Hematopoietic multipotent progenitor cell treated with erythropoietin and hydrocortisone succinate and interleukin-3 and kit ligand, for 6 days (in vitro differentiated cells): ENCODE data around the gene VIPR1.

Source experiments
- DNase-seq: peaks from one replicate; pipeline ENCODE4 v3.0.0-alpha.2; 2015

VIPR1 gene

DNA sequence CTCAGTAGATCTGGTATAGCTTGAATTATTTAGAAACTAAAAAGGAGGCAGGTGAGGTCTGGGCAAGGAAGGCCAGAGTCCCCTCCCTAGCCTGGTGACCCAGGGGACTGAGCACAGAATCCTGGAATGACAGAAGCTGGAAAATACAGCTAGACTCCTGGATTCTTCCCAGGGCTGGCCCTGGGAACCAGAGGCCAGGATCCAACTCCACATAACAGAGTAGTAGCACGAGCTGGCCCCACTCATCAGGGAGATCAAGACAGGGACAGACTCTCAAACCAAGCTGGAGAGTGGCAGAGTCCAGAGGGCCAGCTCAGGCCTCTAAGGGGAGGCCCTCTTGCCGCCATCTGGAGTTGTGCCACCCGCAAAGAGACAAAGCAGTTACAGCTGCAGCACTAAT lies 10.7 kb downstream of the VIPR1 start:
- no peak for DNase-seq

DNA sequence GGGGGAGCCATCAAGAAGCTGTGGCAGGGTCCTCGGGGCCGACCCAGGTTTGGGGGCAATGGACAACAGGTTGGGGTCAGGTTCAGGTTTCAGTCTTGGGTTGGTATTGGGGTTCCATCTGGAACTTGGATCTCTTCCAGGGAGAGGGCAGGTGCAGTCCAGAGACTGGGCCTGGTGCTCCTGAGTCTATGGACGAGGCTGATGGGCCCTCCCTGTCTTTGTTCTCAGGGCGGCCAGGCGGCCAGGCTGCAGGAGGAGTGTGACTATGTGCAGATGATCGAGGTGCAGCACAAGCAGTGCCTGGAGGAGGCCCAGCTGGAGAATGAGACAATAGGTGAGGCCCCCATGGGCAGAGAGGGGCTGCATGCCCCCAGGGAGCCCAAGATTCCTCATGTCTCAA lies 11.1 kb downstream of the VIPR1 start:
- DNase-seq: no peak

DNA sequence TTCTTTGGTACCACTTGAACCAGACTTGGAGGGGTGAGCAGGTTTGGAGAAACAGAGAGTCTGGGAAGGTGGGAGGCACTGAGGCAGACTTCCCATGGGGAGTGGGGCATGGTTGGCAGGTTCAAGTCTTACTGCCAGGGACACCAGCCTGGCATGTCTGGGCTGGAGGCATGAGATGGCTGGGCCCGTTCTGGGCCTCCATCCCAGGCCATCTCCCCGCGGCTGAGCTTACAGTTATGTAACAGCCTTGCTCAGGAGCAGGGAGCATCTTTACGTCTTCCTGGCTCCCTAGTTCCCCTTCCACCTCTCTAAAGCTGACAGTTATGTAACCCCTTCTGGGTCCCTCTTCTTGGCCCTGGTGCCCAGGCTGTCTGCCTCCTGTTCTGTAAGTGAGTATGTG lies 12.4 kb downstream of the VIPR1 start:
- no peak for DNase-seq

DNA sequence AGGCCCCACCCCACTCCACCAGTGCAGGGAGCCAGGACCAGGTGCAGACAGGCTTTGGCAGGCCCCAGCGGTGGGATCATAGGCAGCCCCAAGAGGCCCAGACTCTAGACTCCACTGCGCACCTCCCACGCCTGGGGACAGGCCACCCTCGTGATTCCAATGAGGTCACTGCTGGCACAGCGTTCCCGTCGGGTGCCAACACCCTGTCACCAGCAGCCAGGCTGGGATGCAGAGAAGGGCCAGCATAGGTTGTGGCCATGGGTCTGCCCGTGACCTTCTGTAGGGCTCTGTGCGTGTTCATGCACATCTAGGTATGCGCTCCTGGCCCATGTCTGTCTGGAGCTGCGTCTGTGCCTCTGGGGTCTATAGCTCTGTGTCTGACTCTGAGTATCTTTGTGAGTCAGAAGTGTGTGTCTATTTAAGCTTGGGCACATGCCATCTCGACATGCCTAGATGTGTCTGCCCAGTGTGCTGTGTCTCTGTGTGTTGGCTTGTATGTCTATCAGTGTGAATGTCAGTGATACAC lies 13.0 kb downstream of the VIPR1 start:
- DNase-seq: no peak

DNA sequence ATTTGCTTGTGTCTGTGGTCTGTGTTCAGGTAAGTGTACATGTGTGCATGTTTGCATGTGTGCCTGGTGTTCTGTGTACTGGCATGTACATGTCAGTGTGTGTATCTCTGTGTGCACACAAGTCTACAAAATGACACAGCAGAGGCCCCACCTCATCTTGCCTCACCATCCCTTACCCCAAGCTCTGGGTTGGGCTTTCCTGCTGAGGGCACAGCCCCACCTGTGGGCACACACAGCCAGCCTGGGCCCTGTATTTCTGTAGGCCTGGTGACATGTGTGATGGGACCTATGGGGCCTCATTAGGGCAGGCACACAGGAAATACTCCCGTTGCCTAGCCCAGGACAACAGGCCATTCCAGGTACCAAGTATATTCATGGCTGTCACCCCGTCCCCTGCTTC lies 13.5 kb downstream of the VIPR1 start:
- no peak for DNase-seq

DNA sequence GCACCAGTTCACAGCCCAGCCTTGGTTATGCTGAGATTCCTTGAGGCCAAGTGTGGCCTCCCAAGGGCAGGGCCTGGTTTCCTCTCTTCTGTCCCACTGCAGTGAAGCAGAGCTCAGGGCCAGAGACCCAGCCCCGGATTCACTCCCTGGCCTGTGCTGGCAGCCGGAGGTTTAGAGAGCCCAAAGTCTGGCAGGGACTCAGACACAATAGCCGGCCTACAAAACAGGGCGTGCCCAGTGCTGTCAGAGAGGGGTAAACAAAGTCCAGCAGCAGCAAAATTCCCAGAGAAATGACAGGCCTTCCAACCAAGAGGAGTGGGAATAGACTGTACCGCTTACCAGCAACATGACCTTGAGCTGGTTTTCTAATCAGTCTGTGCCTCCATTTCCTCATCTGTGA lies 14.0 kb downstream of the VIPR1 start:
- no peak for DNase-seq

DNA sequence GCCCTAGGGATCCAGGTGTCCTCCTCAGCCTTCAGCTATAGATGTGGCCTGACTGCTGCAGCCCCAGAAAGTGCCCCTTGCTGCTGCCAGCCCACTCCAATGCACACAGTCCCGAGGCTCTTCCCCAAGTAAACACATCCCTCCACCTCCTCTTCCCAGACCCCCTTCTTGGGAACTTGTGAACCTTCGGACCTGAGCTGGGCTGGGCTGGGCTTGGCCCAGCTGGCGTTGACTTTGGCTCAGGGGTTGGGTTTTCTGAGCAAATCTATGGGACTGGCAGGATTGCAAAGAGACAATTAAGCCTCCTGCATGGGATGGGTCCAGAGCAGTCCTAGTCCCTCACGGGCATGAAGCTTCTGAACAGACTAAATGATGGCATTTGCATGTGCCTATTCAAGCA lies 14.7 kb downstream of the VIPR1 start:
- no peak for DNase-seq

DNA sequence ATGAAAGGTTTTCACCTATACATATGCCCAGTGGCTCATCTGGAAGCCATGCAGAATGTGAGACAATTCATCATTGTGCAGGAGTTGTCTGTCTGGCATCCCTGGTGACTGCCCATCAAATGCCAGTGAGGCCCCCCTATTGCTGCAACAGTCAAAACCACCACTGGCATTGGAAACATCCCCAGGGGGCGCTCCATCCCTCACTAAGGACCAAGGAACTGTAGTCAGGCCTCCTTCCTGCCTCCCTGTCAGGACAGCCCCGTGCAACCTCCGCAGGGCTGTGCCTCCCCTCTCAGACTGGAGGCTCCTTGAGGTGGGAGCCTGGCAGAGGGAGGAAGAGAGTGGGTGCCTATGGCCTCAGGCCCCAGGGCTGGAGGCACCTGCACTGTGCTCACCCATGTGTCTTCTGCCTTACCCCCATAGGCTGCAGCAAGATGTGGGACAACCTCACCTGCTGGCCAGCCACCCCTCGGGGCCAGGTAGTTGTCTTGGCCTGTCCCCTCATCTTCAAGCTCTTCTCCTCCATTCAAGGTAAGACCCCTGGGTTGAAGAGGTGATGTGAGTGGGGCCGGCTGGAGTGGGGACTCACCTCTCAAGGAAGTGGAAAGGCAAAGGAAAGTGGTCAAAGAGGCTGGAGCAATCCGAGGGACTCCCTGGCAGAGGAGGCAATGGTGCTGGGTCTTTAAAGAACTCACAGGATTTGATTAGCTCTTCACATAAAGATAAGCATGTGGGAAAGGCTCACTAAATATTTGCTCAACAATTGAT lies 16.5 kb downstream of the VIPR1 start:
- peak; percentile 44 for DNase-seq

DNA sequence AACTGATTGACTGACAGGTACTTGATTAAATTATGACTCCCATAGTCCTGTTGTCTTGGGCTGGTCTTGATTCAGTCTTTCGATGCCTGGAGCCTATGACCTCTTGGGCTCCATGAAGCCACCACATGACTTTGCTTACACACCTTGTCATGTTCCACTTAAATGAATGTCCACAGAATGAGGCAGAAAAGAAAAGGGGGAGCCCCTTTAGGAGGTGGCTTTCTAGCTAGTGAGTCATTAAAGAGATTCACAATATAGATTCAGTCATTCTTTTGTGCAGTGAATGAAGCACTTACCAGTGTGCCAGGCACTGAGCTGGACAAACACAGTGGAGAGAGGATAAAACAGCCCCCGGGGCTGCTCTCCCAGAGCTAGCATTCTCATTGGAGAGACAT lies 17.1 kb downstream of the VIPR1 start:
- no peak for DNase-seq

DNA sequence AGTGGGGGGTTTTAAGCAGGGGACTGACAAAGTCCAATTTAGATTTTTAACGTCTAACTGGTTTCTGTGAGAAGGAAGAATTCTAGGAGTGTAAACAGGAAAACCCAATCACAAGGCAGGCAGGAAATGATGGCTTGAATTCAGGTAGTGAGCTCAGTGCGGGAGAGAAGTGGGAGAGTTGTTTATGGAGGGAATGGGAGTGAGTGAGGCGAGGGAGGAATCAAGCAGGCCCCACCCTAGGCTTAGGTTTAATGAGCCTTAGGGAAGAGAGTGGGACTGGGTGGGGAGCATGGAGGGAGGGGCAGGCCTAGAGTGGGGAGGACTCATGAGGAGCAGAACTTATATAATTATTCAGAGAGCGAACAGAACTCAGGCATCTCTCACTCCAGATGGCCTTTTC lies 17.9 kb downstream of the VIPR1 start:
- no peak for DNase-seq

DNA sequence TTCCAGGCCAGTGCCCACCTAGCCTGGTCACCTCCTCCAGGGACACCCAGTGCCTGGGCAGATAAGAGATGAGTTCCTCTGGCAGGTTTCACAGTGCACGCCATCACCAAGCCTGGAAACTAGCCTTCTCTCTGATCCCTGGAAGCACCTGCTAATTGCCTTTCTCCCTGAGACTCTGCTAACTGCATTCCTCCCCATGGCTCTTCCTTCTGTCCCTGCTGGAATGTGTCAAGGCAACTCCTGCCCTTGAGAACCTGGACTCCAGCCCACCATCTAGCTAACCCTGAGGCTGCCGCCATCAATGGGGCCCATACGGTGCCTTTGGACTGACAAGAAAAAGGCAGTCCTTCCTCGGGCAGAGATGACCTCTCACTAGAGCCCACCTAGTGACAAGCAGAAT lies 18.5 kb downstream of the VIPR1 start:
- DNase-seq: no peak

DNA sequence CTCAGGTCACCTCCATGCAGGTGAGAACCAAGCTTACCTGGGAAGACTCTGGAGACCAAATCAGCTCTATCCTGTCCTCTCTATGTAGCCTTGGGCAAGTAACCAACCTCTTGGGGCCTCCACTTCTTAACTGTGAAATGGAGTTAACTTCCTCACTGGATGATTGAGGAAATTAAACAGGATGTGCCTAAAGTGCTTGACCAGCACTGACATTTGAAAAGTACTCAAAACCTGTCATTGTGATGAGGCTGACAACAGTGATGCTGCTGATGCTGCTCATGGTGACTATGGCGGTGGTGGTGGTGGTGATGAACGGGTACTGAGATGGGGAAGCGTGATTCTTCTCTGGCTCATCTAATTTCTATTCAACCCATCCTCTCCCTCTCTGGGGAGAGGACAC lies 22.3 kb downstream of the VIPR1 start:
- no peak for DNase-seq

DNA sequence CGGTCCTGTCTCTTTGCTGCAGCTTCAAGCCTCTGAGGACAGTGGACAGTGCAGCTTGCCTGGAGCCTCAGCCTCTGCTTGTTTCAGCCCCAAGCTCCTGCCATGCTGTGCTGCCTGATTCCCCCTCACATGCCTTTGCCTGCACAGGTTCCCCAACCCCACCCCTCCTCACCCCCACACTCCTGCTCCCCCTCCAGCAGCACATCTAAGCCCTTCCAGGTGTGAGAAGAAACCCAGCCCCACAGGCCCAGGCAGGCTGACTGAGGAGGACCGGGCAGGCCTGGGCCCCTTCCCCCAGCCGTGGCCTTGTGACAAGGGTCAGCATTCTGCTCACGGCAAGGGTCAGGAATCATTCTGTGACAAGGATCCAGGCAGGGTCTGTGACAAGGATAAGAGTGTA lies 22.8 kb downstream of the VIPR1 start:
- DNase-seq: no peak

DNA sequence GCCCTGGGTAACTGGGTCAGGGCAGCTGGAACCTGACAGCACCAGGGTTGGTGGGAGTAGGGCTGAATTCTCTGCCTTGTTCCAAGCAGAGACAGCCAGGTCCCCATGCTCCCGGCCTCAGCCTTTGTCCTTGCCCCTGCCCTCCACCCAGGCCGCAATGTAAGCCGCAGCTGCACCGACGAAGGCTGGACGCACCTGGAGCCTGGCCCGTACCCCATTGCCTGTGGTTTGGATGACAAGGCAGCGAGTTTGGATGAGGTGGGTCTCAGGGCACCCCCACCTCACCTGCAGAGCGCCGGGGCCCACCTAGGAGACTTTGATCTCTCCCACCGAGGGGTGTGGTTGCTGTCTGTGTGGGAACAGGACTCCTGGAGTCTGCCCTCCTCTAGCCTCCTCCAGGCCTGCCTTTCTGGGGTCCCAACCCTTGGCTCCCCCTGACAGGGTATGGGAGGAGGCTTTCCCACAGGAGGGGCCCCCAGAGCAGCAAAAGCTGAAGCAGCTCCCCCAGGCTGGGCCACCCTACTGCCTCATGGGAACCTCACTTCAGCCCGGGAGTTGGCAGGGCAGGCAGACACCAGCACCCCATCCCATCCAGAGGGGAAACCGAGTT lies 23.4 kb downstream of the VIPR1 start:
- no peak for DNase-seq

DNA sequence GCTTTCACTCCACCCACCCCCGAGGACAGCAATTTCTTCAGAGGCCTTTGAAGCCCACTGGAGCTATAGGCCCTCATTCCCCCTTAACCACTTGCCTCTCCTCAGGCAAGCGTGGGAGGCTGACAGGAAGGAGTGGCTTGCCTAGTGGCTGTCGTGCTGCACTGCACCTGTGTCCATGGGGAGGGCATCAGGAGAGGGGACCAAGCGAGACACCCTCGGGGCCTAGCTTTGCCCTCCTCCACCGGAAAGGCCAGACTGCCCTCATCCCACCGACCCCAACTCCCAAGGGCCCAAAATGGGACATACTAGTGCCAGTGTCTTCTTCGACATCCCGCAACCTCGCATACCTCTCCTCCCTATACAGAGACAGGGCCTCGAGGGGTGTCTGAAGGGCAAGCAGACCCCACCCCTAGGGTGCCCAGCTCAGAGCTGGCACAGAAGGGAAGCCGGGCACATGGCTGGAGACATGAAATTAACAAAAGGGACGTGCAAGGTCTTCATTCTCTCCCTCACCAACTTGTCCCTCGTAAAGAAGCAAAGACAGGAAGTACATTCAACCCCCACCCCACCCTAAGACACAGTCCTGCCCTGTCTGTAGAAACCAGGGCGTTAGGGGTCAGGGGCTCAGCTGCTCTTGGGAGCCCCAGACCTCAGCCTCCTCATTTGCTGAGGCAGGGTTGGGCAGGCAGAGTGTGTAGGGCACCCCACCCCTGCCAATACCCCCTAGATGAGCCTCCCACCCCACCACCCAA lies 24.3 kb downstream of the VIPR1 start:
- peak; percentile 18 for DNase-seq

DNA sequence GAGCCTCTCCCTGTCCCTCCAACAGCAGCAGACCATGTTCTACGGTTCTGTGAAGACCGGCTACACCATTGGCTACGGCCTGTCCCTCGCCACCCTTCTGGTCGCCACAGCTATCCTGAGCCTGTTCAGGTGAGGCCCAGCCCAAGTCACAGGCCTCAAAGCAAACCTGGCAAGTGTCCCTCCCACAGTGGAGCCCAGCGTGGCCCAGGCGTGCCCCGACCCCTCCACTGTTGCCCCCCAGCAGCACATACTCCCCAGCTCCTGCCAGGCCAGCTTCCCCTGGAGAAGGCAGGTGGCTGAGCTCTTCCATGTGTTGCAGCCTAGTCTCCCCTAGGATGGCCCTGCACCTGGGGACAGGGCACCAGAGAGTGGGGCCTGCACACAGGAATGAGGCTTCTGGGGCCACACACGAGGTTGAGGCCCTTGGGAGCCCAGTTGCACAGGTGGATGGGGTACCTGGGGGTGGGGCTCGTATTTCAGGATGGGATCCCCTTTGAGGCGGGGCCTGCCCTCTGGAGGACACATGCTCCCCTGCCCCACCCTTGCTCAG lies 25.0 kb downstream of the VIPR1 start:
- no peak for DNase-seq

DNA sequence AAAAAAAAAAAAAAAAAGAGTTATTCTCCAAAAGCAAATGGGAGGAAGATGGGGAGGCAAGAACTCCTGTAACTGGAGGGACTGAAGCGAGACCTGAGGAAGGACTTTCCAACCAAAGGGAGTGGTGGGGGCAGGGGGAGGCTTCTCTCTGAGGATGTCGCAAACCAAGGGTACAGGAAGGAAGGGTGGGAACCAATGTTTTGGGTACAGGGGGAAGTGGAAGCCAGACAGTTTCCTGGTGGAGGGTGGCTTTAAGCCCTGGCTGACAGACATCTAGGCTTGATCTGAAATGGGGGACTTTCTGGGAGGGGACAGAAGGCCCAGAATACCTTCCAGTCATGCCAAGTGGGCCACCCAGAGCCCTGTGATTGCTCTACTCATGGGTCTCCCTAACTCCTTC lies 27.0 kb downstream of the VIPR1 start:
- no peak for DNase-seq

DNA sequence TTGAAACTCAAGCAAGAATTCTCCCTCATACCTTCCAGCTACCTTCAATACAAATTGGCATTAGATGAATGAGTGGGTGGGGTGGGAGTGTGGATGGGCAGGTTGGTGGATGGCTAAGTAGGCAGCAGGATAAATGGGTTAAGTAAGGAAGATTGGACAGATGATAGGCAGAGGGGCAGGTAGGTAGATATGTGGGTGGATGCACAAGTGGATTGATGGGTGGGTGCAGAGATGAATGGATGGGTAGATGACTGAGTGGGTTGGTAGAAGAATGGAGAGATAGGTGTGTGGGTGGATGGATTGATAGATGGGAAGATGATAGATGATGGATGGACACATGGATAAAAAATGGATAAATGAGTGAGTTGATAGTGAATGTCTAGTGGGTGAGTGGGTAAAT lies 27.6 kb downstream of the VIPR1 start:
- DNase-seq: no peak

DNA sequence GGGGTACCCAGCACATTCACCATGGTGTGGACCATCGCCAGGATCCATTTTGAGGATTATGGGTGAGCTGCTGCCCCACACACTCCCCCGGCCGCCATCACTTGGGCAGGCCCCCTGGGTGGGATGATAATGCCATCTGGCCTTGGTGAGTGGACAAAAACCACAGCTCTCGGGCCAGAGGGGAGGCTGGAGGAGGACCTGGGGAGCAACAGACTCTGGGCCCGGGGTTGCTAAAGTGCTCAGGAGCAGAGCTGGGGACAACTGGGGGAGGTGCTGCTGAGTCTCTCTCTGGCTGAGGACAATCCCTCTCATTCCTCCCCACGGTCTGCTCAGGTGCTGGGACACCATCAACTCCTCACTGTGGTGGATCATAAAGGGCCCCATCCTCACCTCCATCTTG lies 29.0 kb downstream of the VIPR1 start:
- DNase-seq: no peak

DNA sequence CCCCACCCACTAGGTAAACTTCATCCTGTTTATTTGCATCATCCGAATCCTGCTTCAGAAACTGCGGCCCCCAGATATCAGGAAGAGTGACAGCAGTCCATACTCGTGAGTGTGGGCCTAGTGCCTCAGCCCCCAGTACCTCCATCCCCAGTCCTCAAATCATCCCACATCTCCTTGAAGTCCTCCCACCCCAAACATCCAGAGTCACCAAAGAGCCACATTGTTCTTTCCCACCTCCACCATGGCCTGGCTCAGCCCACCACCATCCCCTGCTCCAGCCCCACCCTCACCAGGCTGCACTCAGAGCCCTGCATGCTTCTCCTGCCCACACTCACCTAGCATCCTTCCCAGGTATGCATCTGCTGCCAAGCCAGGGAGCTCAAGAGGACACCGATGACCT lies 29.8 kb downstream of the VIPR1 start:
- DNase-seq: no peak

DNA sequence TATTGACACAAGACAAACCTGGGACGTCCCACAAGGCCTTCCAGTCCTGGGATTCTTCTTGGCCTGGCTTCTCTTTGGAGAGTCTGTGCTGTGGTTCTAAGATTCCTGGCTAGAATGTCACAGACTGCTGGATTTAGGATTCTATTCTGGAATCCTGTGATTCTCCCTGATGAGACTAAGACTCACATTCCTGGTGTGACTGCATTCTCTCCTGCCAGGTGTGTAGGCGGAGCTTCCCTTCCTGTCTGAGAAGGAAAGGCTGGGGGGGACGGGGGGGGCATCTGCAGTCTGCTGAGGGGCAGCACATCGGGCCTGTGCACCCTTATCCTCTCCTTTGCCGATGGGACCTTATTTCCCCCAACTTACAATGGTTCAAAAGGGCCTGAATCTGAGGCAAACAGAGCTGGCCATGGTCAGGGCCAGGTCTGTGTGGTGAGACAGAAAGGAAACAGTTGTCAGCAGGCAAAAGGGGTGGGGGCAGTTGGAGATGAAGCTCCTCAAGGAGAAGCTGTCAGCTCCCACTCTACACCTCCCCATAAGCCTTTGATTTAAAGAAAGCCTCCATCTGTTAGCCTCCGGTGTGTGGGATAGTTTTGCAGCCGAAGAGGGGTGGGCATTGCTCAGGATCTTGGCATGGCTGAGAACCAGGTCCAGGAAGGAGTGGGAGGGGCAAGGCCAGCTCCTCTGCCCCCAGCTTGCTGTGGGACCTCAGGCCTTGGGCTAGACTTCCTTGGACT lies 30.9 kb downstream of the VIPR1 start:
- no peak for DNase-seq

DNA sequence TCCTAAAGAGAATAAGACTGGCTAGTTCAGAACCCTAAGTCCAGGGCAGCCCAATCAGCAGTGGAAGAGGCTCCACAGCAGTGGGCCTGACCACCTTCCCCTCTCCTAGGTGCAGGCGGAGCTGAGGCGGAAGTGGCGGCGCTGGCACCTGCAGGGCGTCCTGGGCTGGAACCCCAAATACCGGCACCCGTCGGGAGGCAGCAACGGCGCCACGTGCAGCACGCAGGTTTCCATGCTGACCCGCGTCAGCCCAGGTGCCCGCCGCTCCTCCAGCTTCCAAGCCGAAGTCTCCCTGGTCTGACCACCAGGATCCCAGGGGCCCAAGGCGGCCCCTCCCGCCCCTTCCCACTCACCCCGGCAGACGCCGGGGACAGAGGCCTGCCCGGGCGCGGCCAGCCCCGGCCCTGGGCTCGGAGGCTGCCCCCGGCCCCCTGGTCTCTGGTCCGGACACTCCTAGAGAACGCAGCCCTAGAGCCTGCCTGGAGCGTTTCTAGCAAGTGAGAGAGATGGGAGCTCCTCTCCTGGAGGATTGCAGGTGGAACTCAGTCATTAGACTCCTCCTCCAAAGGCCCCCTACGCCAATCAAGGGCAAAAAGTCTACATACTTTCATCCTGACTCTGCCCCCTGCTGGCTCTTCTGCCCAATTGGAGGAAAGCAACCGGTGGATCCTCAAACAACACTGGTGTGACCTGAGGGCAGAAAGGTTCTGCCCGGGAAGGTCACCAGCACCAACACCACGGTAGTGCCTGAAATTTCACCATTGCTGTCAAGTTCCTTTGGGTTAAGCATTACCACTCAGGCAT lies 33.7 kb downstream of the VIPR1 start:
- DNase-seq: peak; percentile 72
